IPS-15b (cell line): ENCODE results near the gene LRRC37A2.
"Not testable (repeated sequence)": the region's sequence is repeated elsewhere in the genome, so short reads cannot be mapped to it uniquely, and the experiment has no call there.

Experiments
- H3K27me3 ChIP-seq: one replicate; pipeline ENCODE4 v1.6.1; 2013; ENCODE audit warnings: low read length; ENCODE audit not compliant: control insufficient read depth, insufficient read depth
- H3K36me3 ChIP-seq: one replicate; pipeline ENCODE4 v1.6.1; 2013; ENCODE audit warnings: low read length; ENCODE audit not compliant: control insufficient read depth, insufficient read depth
- H3K4me1 ChIP-seq: one replicate; pipeline ENCODE4 v1.6.1; 2013; ENCODE audit warnings: mild to moderate bottlenecking, low read length; ENCODE audit not compliant: control insufficient read depth, insufficient read depth
- H3K4me3 ChIP-seq: one replicate; pipeline ENCODE4 v1.5.1; 2013; ENCODE audit warnings: low read depth, low read length
- H3K9ac ChIP-seq: one replicate; pipeline ENCODE4 v1.6.1; 2013; ENCODE audit warnings: low read depth, mild to moderate bottlenecking, low read length
- H3K9me3 ChIP-seq: one replicate; pipeline ENCODE4 v1.6.1; 2013; ENCODE audit warnings: mild to moderate bottlenecking, low read length; ENCODE audit not compliant: control insufficient read depth, insufficient read depth

LRRC37A2 gene

GRCh38 chr17:46512168-46512567 is at the start of gene LRRC37A2:
LRRC37A2 (plus strand) TSS chr17:46512468; CDS start chr17:46512713, 245 bp downstream.
- not testable (repeated sequence) for H3K4me3 ChIP-seq, H3K36me3 ChIP-seq, H3K27me3 ChIP-seq, H3K9me3 ChIP-seq, H3K9ac ChIP-seq, H3K4me1 ChIP-seq

DNA sequence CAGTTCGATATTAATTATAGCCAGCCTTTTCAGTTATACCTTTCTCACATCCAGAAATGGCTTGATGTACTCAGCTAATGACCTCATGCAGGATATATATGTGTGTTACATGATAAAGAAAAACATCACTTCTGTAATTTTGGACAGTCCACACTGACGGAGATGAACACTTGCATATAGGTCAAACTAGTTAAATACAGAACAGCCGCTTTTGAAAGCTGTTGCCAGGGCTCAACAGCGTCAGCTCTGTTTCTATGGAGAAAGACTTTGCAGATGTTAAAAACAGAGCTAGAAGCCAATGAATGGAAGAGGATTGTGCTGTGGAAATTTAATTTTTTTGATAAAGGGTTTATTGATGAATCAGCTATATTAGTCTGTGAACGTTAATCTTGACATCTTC is 44.6 kb upstream of the LRRC37A2 start:
- not testable (repeated sequence) for H3K9me3 ChIP-seq, H3K4me3 ChIP-seq, H3K27me3 ChIP-seq, H3K36me3 ChIP-seq, H3K4me1 ChIP-seq, H3K9ac ChIP-seq

DNA sequence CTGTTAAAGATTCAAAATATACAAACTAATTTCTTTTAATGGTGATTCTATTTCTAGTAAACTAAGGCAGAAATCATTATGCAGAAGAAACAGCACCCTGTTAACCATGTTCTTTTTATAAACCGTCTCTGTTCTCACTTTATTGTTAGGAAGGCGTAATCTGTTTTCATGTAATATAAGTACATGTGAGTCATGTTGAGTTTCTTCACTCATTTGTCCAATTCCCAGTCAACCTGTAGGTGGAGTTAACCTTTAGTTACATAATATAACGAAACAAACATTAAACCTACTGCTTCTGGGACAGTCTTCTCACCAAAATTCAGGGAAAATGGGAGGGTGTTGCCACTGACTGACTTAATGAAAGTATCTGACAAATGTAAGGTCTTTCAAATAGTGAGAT is 37.8 kb upstream of the LRRC37A2 start:
- not testable (repeated sequence) for H3K9ac ChIP-seq, H3K27me3 ChIP-seq, H3K4me1 ChIP-seq, H3K9me3 ChIP-seq, H3K4me3 ChIP-seq, H3K36me3 ChIP-seq

DNA sequence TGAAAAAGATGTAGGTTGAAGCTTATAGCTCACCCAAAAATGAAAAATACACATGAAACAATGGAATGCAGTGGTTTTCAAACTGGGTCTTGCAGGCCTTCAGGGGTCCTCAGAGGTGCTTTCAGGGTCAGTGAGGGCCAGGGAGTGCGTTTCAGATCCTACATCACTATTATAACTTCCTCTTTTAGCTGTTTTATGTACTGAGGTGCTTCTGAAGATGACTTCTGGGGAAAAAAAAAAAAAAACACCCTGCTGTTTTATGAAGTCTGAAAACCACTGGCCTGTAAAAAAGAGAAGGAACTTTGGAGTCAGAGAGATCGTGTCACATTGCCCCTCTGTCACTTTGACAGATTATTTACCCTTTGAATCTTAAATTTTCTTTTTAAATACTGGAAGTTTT is 36.7 kb upstream of the LRRC37A2 start:
- not testable (repeated sequence) for H3K4me1 ChIP-seq, H3K27me3 ChIP-seq, H3K9ac ChIP-seq, H3K36me3 ChIP-seq, H3K9me3 ChIP-seq, H3K4me3 ChIP-seq

DNA sequence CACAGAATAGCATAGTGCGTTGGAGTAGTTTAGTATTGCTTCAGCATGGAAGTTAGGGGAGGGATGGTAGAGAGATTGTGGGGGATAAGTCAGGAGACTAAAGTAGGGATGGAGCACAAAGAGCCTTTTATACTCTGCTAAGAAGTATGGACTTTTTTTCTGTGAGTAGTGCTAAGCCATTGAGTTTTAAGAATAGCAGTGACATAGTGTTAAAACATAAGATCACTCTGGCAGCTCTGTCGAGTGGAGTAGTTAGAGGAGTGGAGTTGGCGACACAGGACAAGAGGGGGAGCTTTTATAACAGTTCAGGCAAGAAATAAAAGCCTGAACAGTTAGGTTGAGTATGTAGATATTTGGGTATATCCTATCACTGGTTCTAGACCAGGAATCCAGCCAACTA is 33.4 kb upstream of the LRRC37A2 start:
- not testable (repeated sequence) for H3K36me3 ChIP-seq, H3K27me3 ChIP-seq, H3K4me3 ChIP-seq, H3K9me3 ChIP-seq, H3K9ac ChIP-seq, H3K4me1 ChIP-seq

DNA sequence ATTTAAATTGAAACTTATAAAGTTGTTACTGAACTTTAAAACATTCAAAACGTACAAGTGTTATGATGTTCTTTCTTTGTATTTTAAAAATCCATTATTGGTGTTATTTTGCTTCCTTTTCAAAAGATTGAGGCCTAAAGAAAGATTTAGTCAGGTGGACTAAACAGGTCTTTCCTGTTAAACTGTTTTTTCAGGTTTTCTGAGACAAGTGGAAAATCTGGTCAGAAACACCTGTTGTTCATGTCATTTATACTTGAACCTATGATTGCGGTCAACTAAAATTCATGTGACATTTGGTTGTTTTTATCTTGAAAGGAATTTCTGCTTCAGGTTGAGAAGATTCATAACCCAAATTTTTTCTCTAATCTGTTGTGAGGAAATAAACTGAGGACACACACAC is 31.0 kb upstream of the LRRC37A2 start:
- not testable (repeated sequence) for H3K9ac ChIP-seq, H3K27me3 ChIP-seq, H3K4me3 ChIP-seq, H3K9me3 ChIP-seq, H3K36me3 ChIP-seq, H3K4me1 ChIP-seq

- not testable (repeated sequence) for H3K9ac ChIP-seq, H3K27me3 ChIP-seq, H3K9me3 ChIP-seq, H3K4me1 ChIP-seq, H3K36me3 ChIP-seq, H3K4me3 ChIP-seq
Observed at GRCh38 chr17:46492021-46492420, 20.2 kb upstream of the LRRC37A2 start.

DNA sequence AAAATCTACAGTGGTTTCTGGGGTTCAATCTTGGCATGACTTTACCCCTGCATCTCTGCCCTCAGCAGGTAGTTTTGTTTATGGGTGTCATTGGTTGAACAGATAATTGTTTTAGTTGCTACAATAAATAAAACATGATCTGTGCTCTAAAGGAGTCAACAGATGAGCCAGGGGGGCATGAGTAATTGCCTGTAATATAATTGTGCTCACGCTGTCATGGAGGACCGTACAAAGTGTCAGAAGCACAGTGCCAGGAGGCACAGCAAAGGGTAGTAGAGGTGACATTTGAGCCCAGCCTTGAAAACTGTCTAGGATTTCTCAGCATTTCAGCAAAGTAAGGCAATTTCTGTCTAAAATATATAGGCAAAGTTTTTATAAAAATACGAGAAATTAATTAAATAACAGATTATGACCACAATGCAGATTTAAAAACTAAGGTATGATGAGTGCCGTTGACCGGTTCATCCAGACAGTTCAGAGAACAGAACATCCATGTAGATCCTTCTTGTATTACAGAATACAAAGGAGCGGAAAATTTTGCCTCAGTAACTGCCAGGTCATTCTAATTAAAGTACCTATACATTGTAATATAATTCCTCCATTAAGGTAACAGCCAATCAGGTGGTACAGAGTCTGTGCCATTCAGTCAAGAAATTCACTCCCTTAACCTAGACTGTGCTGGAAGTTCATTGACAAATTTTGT is 12.7 kb upstream of the LRRC37A2 start:
- not testable (repeated sequence) for H3K27me3 ChIP-seq, H3K9ac ChIP-seq, H3K9me3 ChIP-seq, H3K4me3 ChIP-seq, H3K4me1 ChIP-seq, H3K36me3 ChIP-seq

DNA sequence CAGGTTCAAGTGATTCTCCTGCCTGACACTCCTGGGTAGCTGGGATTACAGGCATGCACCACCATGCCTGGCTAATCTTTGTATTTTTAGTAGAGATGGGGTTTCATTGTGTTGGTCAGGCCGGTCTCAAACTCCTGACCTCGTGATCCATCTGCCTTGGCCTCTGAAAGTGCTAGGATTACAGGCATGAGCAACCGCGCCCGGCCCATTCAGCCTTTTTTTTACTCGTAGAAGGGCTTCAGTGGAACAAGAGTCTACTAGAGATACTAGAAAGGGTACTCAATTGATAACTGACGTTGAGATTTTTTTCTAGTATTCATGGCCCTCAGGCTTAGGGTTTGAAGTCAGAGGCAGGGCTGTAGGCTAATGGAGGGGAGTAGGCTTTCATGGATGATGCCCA is 6.4 kb upstream of the LRRC37A2 start:
- H3K27me3 ChIP-seq, H3K36me3 ChIP-seq, H3K4me1 ChIP-seq, H3K4me3 ChIP-seq, H3K9ac ChIP-seq, H3K9me3 ChIP-seq: not testable (repeated sequence)

DNA sequence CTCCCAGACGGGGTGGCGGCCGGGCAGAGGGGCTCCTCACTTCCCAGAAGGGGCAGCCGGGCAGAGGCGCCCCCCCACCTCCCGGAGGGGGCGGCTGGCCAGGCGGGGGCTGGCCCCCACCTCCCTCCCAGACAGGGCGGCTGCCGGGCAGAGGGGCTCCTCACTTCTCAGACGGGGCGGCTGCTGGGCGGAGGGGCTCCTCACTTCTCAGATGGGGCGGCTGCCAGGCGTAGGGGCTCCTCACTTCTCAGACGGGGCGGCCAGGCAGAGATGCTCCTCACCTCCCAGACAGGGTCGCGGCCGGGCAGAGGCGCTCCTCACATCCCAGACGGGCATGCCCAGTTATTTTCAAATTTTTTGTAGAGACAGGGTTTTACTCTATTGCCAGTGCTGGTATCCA is 22.4 kb downstream of the LRRC37A2 start:
- not testable (repeated sequence) for H3K36me3 ChIP-seq, H3K4me1 ChIP-seq

GRCh38 chr17:46548607-46549006 is 36.3 kb downstream of the LRRC37A2 start:
- not testable (repeated sequence) for H3K9ac ChIP-seq, H3K27me3 ChIP-seq, H3K4me3 ChIP-seq, H3K9me3 ChIP-seq, H3K4me1 ChIP-seq, H3K36me3 ChIP-seq

More for the DNA sequence above, 22.4 kb downstream of the LRRC37A2 start:
- not testable (repeated sequence) for H3K9ac ChIP-seq, H3K9me3 ChIP-seq, H3K4me3 ChIP-seq, H3K27me3 ChIP-seq

- not testable (repeated sequence) for H3K36me3 ChIP-seq, H3K9ac ChIP-seq, H3K4me3 ChIP-seq, H3K4me1 ChIP-seq, H3K9me3 ChIP-seq, H3K27me3 ChIP-seq
Observed at GRCh38 chr17:46559155-46559554, 46.9 kb downstream of the LRRC37A2 start.

DNA sequence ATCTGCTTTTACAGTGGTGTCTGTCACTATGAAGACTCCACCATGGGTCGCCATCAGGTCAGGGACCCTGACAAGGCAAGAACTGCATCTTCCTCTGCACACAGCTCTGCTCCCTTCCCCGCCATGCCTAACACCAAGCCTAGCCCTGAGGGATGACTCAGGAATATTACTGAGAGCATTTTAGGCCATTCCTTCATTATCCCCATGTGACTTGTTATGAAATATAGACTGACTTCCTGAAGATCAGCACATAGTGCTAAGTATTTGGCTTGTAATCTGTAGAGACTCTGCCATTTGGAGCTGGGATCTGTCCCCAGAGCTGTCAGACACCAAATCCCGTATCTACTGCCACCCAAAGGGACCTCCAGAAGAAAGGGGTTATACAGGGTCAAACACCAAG is 47.8 kb downstream of the LRRC37A2 start:
- not testable (repeated sequence) for H3K36me3 ChIP-seq, H3K4me3 ChIP-seq, H3K4me1 ChIP-seq, H3K27me3 ChIP-seq, H3K9me3 ChIP-seq, H3K9ac ChIP-seq
